GM18498 (cell line): ENCODE results near the gene RB1.
"Not testable (repeated sequence)": the region's sequence is repeated elsewhere in the genome, so short reads cannot be mapped to it uniquely, and the experiment has no call there.

Experiments used
- ATAC-seq: cut with Tn5 transposase; IDR thresholded peaks from one replicate; pipeline ENCODE4 v1.9.1; 2021; ENCODE audit warnings: mild to moderate bottlenecking, moderate library complexity; ENCODE audit not compliant: unreplicated experiment

The RB1 gene

GRCh38 chr13:48344264-48344663 lies 40.7 kb downstream of the RB1 start:
- no peak for ATAC-seq

- no peak for ATAC-seq
These were observed 43.0 kb downstream of the RB1 start for GRCh38 chr13:48346583-48346982.

- ATAC-seq, result no peak
These were observed 46.0 kb downstream of the RB1 start for GRCh38 chr13:48349525-48349924.

GRCh38 chr13:48353590-48353989 lies 50.0 kb downstream of the RB1 start:
- no peak for ATAC-seq

- ATAC-seq, result not testable (repeated sequence)
These were observed 52.0 kb downstream of the RB1 start for GRCh38 chr13:48355524-48355923.

- ATAC-seq, result no peak
These were observed 53.2 kb downstream of the RB1 start for GRCh38 chr13:48356750-48357149.

- ATAC-seq, result no peak
These were observed 66.4 kb downstream of the RB1 start for GRCh38 chr13:48369988-48370387.

GRCh38 chr13:48370815-48371214 lies 67.3 kb downstream of the RB1 start:
- no peak for ATAC-seq

GRCh38 chr13:48377857-48378256 lies 74.3 kb downstream of the RB1 start:
- no peak for ATAC-seq

- ATAC-seq, result no peak
These were observed 77.0 kb downstream of the RB1 start for GRCh38 chr13:48380581-48380980.

GRCh38 chr13:48383384-48383783 lies 79.8 kb downstream of the RB1 start:
- ATAC-seq, result no peak

- no peak for ATAC-seq
These were observed 83.3 kb downstream of the RB1 start for GRCh38 chr13:48386816-48387215.

GRCh38 chr13:48391257-48391656 lies 87.7 kb downstream of the RB1 start:
- ATAC-seq, result no peak

GRCh38 chr13:48393030-48393697 lies 89.6 kb downstream of the RB1 start:
- ATAC-seq, result no peak

GRCh38 chr13:48393698-48394085 lies 90.1 kb downstream of the RB1 start:
- no peak for ATAC-seq

- ATAC-seq, result no peak
These were observed 94.2 kb downstream of the RB1 start for GRCh38 chr13:48397744-48398143.

- no peak for ATAC-seq
These were observed 95.0 kb downstream of the RB1 start for GRCh38 chr13:48398450-48399095.

GRCh38 chr13:48400090-48400694 lies 96.6 kb downstream of the RB1 start:
- no peak for ATAC-seq

GRCh38 chr13:48400850-48401291 lies 97.3 kb downstream of the RB1 start:
- ATAC-seq, result peak; percentile 40

GRCh38 chr13:48401480-48401879 lies 97.9 kb downstream of the RB1 start:
- ATAC-seq, result no peak

GRCh38 chr13:48402325-48402932 lies 98.9 kb downstream of the RB1 start:
- ATAC-seq, result no peak

- peak; percentile 77 for ATAC-seq
These were observed 99.6 kb downstream of the RB1 start for GRCh38 chr13:48403151-48403631.
